ENCODE results near the gene CHMP2A. TPM values are rescaled to one million over a fixed set of nuclear protein-coding genes. Genes with fewer than 3 reads are reported as not detected.

Gene CHMP2A
- total and polyA plus RNA-seq, 2 of the 4 experiments (the other 2 are of a cell fraction), result 105 to 183 TPM

GRCh38 chr19:58572818-58573657, 18.1 kb upstream of the CHMP2A start, which contains the start of gene MZF1:
TSS of gene MZF1 (minus strand) at chr19:58573335. CDS start at chr19:58571389, 1,946 bp downstream.
- peak within 1 kb of the TSS; percentile 98 for H2AK9ac ChIP-seq (replicated peaks; ENCODE audit: low read depth, low read length, poor library complexity)
- in situ Hi-C loops (cut with MboI; ENCODE audit: low sequenced_read_pairs) (no loop called here), dilution Hi-C loops (cut with HindIII; ENCODE audit: low sequenced_read_pairs, unreplicated experiment) (no loop called here), intact Hi-C loops (cut with micrococcal nuclease) (loop anchor here (1.0 to 2.0 kb wide), 2 partner anchors 14 to 54 kb away; partner anchors contain the start of gene ZBTB45)
- peak within 1 kb of the TSS; percentile 84; the same call in 2 of the 3 replicates for H2BK15ac ChIP-seq (ENCODE audit: low read depth, low read length)
- peak within 1 kb of the TSS; percentile 36 to 99 for H4K8ac ChIP-seq (ENCODE audit: low read depth in 2 of 2, low read length in 2 of 2)
- peak within 1 kb of the TSS; percentile 87 for H3K4me2 ChIP-seq (ENCODE audit: low read depth, low read length)
- H2AK5ac ChIP-seq (ENCODE audit: low read depth, low read length), result peak within 1 kb of the TSS; percentile 97
- H3K18ac ChIP-seq (ENCODE audit: low read depth, low read length), result peak within 1 kb of the TSS; percentile 77
- 0 out of 2 replicates have a peak, but pooled peaks cover 4% of the 10 kb centered on the region for H4K20me1 ChIP-seq (ENCODE audit: insufficient read depth, low read length)
- peak within 1 kb of the TSS; percentile 80 for H3K27ac ChIP-seq (ENCODE audit: insufficient read depth, low read length)
- peak within 1 kb of the TSS; percentile 99 for H2BK120ac ChIP-seq (ENCODE audit: low read depth, low read length)
- peaks cover 2% of the 10 kb centered on the region; the same call in 1 of the 2 replicates for H3K4me1 ChIP-seq (ENCODE audit: control insufficient read depth, insufficient read depth, low read length)
- peak within 1 kb of the TSS; percentile 99 for H4K91ac ChIP-seq (ENCODE audit: insufficient read depth, low read depth, low read length)
- H3K27me3 ChIP-seq (ENCODE audit: control insufficient read depth, insufficient read depth, low read length), result no peaks in the 10 kb centered on the region
- ChIA-PET CTCF (no interaction called here), POLR2A (ENCODE audit: unreplicated experiment) (no interaction called here)
- ATAC-seq (ENCODE audit: low read depth) (peak; percentile 73), DNase-seq (peak; percentile 100)
- peak within 1 kb of the TSS; percentile 92 for H2BK5ac ChIP-seq (ENCODE audit: low read depth, low read length, poor library complexity, severe bottlenecking)
- peak within 1 kb of the TSS; percentile 71; the same call in 1 of the 2 replicates for H3K56ac ChIP-seq (ENCODE audit: extremely low read depth, insufficient read depth, low read length)
- peak within 1 kb of the TSS; percentile 95 for H3K23ac ChIP-seq (ENCODE audit: low read depth, low read length)
- peaks cover 9 to 46% of the 10 kb centered on the region in 2 experiments; a peak in 3 of 4 replicates for H3K79me1 ChIP-seq (ENCODE audit: low read depth in 1 of 2, low read length in 2 of 2)
- H3K4ac ChIP-seq (ENCODE audit: low read depth, low read length), result peak within 1 kb of the TSS; percentile 100
- H4K5ac ChIP-seq (ENCODE audit: low read depth, low read length), result peak within 1 kb of the TSS; percentile 81
- peak within 1 kb of the TSS; percentile 54 for H3K4me3 ChIP-seq (ENCODE audit: insufficient read depth, low read depth, low read length)
- peaks cover 11% of the 10 kb centered on the region for H3K9me1 ChIP-seq (ENCODE audit: insufficient read depth, low read length)
- H3K14ac ChIP-seq (replicated peaks; ENCODE audit: low read depth, low read length), result peak within 1 kb of the TSS; percentile 100
- H2AFZ ChIP-seq (replicated peaks; ENCODE audit: low read length, poor library complexity), result peak within 1 kb of the TSS; percentile 99
- peaks cover 10% of the 10 kb centered on the region; the same call in 1 of the 2 replicates for H3K36me3 ChIP-seq (ENCODE audit: control insufficient read depth, insufficient read depth, low read length)
- H3K9ac ChIP-seq (ENCODE audit: low read depth, low read length), result peak within 1 kb of the TSS; percentile 70
- no peaks in the 10 kb centered on the region for H3K9me3 ChIP-seq (ENCODE audit: control insufficient read depth, insufficient read depth, low read length)
- peak within 1 kb of the TSS; percentile 85; the same call in 1 of the 2 replicates for H2BK20ac ChIP-seq (ENCODE audit: low read depth, low read length)
- no TSS peak for BruUV-seq (replicated peaks)
- 0% methylated on average over 59 of the region's 75 CpGs; no CpG with 5 or more reads in 1 of the 2 experiments for WGBS, 2 experiments (ENCODE audit: extremely low coverage in 2 of 2, insufficient read length in 1 of 2)
- TF ChIP-seq RAD21 (IDR thresholded peaks at IDR 0.05; ENCODE audit: low read length) (no peak), CHD1 (IDR thresholded peaks at IDR 0.05; ENCODE audit: low read depth, low read length) (peak; percentile 90; the same call in 1 of the 2 replicates), RFX5 (IDR thresholded peaks at IDR 0.05; ENCODE audit: low read depth, low read length) (no peak), MAZ (IDR thresholded peaks at IDR 0.05; ENCODE audit: borderline replicate concordance, low read depth, low read length) (peak; percentile 83), SMC3 (IDR thresholded peaks at IDR 0.05; ENCODE audit: low read depth, low read length) (no peak), CTCF (conservative IDR thresholded peaks at IDR 0.05; ENCODE audit: low read depth, low read length) (no peak), MXI1 (IDR thresholded peaks at IDR 0.05; ENCODE audit: borderline replicate concordance, low read depth, low read length) (peak; percentile 92), USF2 (IDR thresholded peaks at IDR 0.05; ENCODE audit: low read depth, low read length) (peak; percentile 45), RCOR1 (IDR thresholded peaks at IDR 0.05; ENCODE audit: insufficient replicate concordance, low read length) (no peak), CEBPB (IDR thresholded peaks at IDR 0.05; ENCODE audit: low read depth, low read length) (peak; percentile 39; the same call in 1 of the 2 replicates), MAFK (IDR thresholded peaks at IDR 0.05; ENCODE audit: low read depth, low read length) (no peak), NFE2L2 (IDR thresholded peaks at IDR 0.05; ENCODE audit: low read depth, low read length) (no peak), FOS (IDR thresholded peaks at IDR 0.05; ENCODE audit: low read depth, low read length) (0 out of 2 replicates have a peak, but pooled peaks have one; percentile 6), BHLHE40 (IDR thresholded peaks at IDR 0.05; ENCODE audit: low read depth, low read length) (no peak), POLR2A (IDR thresholded peaks at IDR 0.05; ENCODE audit: low read depth, low read length) (peak; percentile 74)
